ENCODE measurements around the gene SOX2. TPM values are rescaled to one million over a fixed set of nuclear protein-coding genes. Genes with fewer than 3 reads are reported as not detected.

The SOX2 gene
- polyA plus RNA-seq, 1 donor from 2014 or later: 7.5 TPM

DNA sequence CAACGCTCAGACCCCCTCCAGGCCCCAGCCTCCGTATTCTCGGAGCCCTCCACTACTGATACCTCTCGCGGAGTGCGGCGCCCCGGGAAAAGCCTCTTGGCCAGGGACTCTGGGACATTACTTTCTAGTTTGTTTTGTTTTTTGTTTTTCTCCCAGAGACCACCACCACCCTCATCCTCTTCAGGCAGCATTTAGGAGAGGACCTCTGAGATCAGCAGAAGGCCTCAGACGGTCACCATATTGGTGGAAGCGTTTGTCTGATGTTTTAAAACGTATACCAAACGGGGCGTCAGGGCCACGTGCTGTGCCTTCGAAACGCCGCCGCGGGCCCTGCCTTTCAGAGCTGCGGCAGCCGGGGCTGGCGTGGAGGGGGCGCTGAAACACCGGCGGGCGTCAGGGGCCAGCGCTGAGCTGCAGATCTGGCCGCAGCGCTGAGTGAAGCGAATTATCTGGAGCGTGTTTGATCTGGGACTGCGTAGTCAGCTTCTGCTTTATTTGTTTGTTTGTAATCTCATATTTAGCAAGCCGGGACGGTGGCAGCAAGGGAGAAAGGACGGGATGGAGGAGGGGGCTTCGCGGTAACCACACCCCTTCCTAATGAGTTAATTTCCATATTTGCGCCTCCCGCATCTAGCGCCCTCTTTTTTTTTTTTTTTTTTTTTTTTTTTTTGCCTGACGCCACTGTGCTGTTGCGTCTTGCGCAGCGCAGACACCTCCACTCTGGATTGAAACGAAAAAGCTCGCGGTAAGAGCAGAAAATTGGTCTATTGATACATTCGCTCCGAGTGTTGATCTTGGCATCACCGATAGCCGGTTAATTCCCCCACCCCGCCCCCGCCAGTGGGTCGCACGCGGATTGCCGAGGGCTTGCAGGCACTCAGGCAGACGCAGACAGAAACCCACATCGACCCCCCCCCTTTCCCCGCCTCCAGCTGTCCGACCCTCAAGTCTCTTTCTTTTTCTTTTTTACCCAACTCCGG, 14.9 kb downstream of the SOX2 start:
- Histone ChIP-seq H3K4me2 (ENCODE audit: low read length) (no peak overlapping the region), H3K27me3 (ENCODE audit: insufficient read depth, low read depth, low read length) (peaks cover 71% of the 10 kb centered on the region), H3K9ac (ENCODE audit: low read length) (peak overlapping the region; percentile 18), H3K9me3 (ENCODE audit: low read length) (no peaks in the 10 kb centered on the region), H3K79me2 (replicated peaks; ENCODE audit: insufficient read depth, low read length) (peaks cover 9% of the 10 kb centered on the region), H3K9me2 (ENCODE audit: insufficient read depth, low read length) (no peaks in the 10 kb centered on the region), H3K36me3 (ENCODE audit: insufficient read depth, low read length) (no peaks in the 10 kb centered on the region), H3K27ac (ENCODE audit: low read length) (no peak overlapping the region), H4K20me1 (ENCODE audit: insufficient read depth) (no peaks in the 10 kb centered on the region), H2AFZ (ENCODE audit: low read depth, low read length) (no peak overlapping the region), H3F3A (ENCODE audit: insufficient read depth, low read length, poor library complexity, severe bottlenecking) (peaks cover 3% of the 10 kb centered on the region), H3K4me3 (ENCODE audit: low read length) (peak overlapping the region; percentile 60)
- TF ChIP-seq, protein P1, sequence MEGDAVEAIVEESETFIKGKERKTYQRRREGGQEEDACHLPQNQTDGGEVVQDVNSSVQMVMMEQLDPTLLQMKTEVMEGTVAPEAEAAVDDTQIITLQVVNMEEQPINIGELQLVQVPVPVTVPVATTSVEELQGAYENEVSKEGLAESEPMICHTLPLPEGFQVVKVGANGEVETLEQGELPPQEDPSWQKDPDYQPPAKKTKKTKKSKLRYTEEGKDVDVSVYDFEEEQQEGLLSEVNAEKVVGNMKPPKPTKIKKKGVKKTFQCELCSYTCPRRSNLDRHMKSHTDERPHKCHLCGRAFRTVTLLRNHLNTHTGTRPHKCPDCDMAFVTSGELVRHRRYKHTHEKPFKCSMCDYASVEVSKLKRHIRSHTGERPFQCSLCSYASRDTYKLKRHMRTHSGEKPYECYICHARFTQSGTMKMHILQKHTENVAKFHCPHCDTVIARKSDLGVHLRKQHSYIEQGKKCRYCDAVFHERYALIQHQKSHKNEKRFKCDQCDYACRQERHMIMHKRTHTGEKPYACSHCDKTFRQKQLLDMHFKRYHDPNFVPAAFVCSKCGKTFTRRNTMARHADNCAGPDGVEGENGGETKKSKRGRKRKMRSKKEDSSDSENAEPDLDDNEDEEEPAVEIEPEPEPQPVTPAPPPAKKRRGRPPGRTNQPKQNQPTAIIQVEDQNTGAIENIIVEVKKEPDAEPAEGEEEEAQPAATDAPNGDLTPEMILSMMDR (IDR thresholded peaks at IDR 0.05; ENCODE audit: poor library complexity, severe bottlenecking): peak; percentile 58
- TF ChIP-seq REST (IDR thresholded peaks at IDR 0.05; ENCODE audit: borderline replicate concordance) (no peak), MXI1 (conservative IDR thresholded peaks at IDR 0.05; ENCODE audit: poor library complexity, severe bottlenecking) (peak; percentile 18), POLR2AphosphoS5 (IDR thresholded peaks at IDR 0.05) (peak; percentile 74), SMC3 (conservative IDR thresholded peaks at IDR 0.05; ENCODE audit: poor library complexity) (peak; percentile 43), EP300 (conservative IDR thresholded peaks at IDR 0.05; ENCODE audit: poor library complexity, severe bottlenecking) (no peak), EZH2 (IDR thresholded peaks at IDR 0.05; ENCODE audit: borderline replicate concordance, insufficient read depth, low read length, poor library complexity, severe bottlenecking) (no peak), RAD21 (conservative IDR thresholded peaks at IDR 0.05) (peak; percentile 58), TAF1 (IDR thresholded peaks at IDR 0.05; ENCODE audit: low read depth) (no peak)

- no peak for TF ChIP-seq MXI1 (conservative IDR thresholded peaks at IDR 0.05; ENCODE audit: poor library complexity, severe bottlenecking)
- no peak for TF ChIP-seq POLR2AphosphoS5 (IDR thresholded peaks at IDR 0.05)
- no peak for TF ChIP-seq REST (IDR thresholded peaks at IDR 0.05; ENCODE audit: borderline replicate concordance)
- no peak for TF ChIP-seq EZH2 (IDR thresholded peaks at IDR 0.05; ENCODE audit: borderline replicate concordance, insufficient read depth, low read length, poor library complexity, severe bottlenecking)
- no peak overlapping the region for H3K9ac ChIP-seq (ENCODE audit: low read length)
- no peak overlapping the region for H3K4me2 ChIP-seq (ENCODE audit: low read length)
- peak overlapping the region; percentile 60 for H3K4me3 ChIP-seq (ENCODE audit: low read length)
- H3K36me3 ChIP-seq (ENCODE audit: insufficient read depth, low read length): no peaks in the 10 kb centered on the region
- H2AFZ ChIP-seq (ENCODE audit: low read depth, low read length): no peak overlapping the region
- no peaks in the 10 kb centered on the region for H3K9me2 ChIP-seq (ENCODE audit: insufficient read depth, low read length)
- peaks cover 6% of the 10 kb centered on the region for H3K79me2 ChIP-seq (replicated peaks; ENCODE audit: insufficient read depth, low read length)
- peaks cover 71% of the 10 kb centered on the region for H3K27me3 ChIP-seq (ENCODE audit: insufficient read depth, low read depth, low read length)
- H3F3A ChIP-seq (ENCODE audit: insufficient read depth, low read length, poor library complexity, severe bottlenecking): peaks cover 3% of the 10 kb centered on the region
- H4K20me1 ChIP-seq (ENCODE audit: insufficient read depth): no peaks in the 10 kb centered on the region
- no peak overlapping the region for H3K27ac ChIP-seq (ENCODE audit: low read length)
- H3K9me3 ChIP-seq (ENCODE audit: low read length): no peaks in the 10 kb centered on the region
Measured at GRCh38 chr3:181727341-181728032, 15.8 kb downstream of the SOX2 start.
